BJ (cell line): Measurements from ENCODE around the gene HSD17B7. TPM values are rescaled to one million over a fixed set of nuclear protein-coding genes. Genes with fewer than 3 reads are reported as not detected.
"Not testable (repeated sequence)": the region's sequence is repeated elsewhere in the genome, so short reads cannot be mapped to it uniquely, and the experiment has no call there.

ENCODE experiments used
- CTCF ChIA-PET: fragments of 350-600 bp; formaldehyde crosslinking; extraction: SDS; loops from one replicate; lab custom pipeline; 2021; ENCODE audit warnings: antibody characterized with exemption, inconsistent platforms; lab: Yijun Ruan, JAX
- POLR2A ChIA-PET: fragments of 300-600 bp; sonication (Branson Sonifier 250); formaldehyde crosslinking; extraction: SDS; loops from one replicate; lab custom pipeline; 2021; ENCODE audit warnings: antibody characterized with exemption; lab: Charles Lee
- DNase-seq: peaks from one replicate; pipeline ENCODE4 v3.0.0-alpha.2; 2011; ENCODE audit warnings: low read depth
- H3K27me3 ChIP-seq: 2 replicates; pipeline ENCODE4 v1.6.0; 2011; ENCODE audit warnings: low read length; ENCODE audit not compliant: control insufficient read depth, insufficient read depth
- H3K36me3 ChIP-seq: 2 replicates; pipeline ENCODE4 v1.5.1; 2011; ENCODE audit warnings: low read length; ENCODE audit not compliant: control insufficient read depth, insufficient read depth
- H3K4me3 ChIP-seq: 2 replicates; pipeline ENCODE4 v1.5.1; 2011; ENCODE audit warnings: low read depth, mild to moderate bottlenecking, control low read depth, low read length
- polyA minus RNA-seq: library from RNA; depleted of rRNA, polyadenylated mRNA; stranded (reverse); fragments of >200 nt; gene quantifications from 2 replicates; pipeline ENCODE4 v1.2.3, GENCODE V29; 2011; rRNA and poly(A)+ RNA removed
- polyA plus RNA-seq: library from polyadenylated mRNA; depleted of rRNA; stranded (reverse); fragments of >200 nt; gene quantifications from 2 replicates; pipeline ENCODE4 v1.2.3, GENCODE V29; 2011; rRNA removed
- TF ChIP-seq, protein P1 (sequence below): IDR thresholded peaks from 2 replicates; pipeline ENCODE4 v1.5.1; 2011; ENCODE audit warnings: low read depth, mild to moderate bottlenecking, control low read depth, inconsistent platforms, low read length, moderate library complexity; ENCODE audit not compliant: insufficient read depth

The HSD17B7 gene, protein sequence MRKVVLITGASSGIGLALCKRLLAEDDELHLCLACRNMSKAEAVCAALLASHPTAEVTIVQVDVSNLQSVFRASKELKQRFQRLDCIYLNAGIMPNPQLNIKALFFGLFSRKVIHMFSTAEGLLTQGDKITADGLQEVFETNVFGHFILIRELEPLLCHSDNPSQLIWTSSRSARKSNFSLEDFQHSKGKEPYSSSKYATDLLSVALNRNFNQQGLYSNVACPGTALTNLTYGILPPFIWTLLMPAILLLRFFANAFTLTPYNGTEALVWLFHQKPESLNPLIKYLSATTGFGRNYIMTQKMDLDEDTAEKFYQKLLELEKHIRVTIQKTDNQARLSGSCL
- polyA plus RNA-seq (6.0 and 7.2 TPM in 2 replicates), polyA minus RNA-seq (2.5 and 3.6 TPM in 2 replicates)

DNA sequence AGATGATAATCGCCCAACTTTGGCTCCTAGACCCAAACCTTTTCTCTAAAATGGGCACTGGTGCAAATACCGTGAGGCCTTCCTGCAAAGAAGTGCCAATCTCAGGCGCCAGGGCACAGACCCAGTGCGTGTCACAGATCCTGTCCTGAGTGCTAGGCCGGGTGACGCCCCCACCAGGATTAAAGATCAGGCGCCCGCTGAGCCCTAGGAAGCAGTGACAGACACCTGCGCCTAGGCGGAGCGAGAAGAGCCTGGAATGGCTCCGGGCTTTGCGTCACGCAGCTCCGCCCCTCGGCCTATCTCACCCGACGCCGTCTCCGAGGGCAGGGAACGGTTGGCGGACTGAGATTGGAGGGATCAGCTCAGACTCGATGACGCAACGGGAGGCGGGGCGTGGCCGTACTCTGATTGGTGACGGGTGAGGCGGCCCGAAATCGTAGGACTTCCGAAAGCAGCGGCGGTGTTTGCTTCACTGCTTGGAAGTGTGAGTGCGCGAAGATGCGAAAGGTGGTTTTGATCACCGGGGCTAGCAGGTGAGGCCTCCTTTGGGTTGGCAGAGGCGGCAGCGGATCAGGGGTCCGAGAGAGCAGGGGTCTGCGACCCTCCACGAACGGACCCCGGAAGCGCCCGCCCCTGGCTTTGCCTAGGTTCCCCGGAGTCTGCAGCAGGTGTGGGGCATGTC is at the start of gene HSD17B7:
Gene HSD17B7, plus strand, starts transcription at position 400 of the 682 bp plus-strand sequence. Its CDS starts 99 bp downstream, at position 499.
- DNase-seq, CTCF ChIA-PET, H3K27me3 ChIP-seq, POLR2A ChIA-PET, H3K36me3 ChIP-seq: not testable (repeated sequence)
- H3K4me3 ChIP-seq, result peak within 1 kb of the TSS; percentile 53

DNA sequence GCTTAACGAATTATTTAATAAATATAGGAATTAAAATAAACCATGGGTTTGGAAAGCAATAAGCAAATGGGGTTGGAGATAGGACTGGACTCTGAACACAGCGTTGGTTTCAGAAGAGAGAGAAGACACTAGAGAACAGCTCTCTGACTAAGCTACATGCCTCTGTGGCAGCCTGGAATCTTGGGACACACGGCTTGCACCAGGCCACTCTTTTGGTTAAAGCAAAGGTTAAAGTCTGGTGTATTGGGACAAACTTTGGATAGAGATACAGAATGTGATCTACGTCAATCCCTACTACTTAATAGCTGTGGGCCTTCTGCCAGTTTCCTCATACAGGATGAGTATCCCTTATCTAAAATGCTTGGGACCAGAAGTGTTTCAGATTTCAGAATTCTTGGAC is 49.7 kb upstream of the HSD17B7 start:
- POLR2A ChIA-PET, result no interaction called here
- no peak for DNase-seq
- Histone ChIP-seq H3K36me3 (peaks cover 7% of the 10 kb centered on the region; the same call in 1 of the 2 replicates), H3K27me3 (no peaks in the 10 kb centered on the region), H3K4me3 (no peak overlapping the region)
- CTCF ChIA-PET, result no interaction called here
- TF ChIP-seq, protein P1, sequence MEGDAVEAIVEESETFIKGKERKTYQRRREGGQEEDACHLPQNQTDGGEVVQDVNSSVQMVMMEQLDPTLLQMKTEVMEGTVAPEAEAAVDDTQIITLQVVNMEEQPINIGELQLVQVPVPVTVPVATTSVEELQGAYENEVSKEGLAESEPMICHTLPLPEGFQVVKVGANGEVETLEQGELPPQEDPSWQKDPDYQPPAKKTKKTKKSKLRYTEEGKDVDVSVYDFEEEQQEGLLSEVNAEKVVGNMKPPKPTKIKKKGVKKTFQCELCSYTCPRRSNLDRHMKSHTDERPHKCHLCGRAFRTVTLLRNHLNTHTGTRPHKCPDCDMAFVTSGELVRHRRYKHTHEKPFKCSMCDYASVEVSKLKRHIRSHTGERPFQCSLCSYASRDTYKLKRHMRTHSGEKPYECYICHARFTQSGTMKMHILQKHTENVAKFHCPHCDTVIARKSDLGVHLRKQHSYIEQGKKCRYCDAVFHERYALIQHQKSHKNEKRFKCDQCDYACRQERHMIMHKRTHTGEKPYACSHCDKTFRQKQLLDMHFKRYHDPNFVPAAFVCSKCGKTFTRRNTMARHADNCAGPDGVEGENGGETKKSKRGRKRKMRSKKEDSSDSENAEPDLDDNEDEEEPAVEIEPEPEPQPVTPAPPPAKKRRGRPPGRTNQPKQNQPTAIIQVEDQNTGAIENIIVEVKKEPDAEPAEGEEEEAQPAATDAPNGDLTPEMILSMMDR, result no peak

DNA sequence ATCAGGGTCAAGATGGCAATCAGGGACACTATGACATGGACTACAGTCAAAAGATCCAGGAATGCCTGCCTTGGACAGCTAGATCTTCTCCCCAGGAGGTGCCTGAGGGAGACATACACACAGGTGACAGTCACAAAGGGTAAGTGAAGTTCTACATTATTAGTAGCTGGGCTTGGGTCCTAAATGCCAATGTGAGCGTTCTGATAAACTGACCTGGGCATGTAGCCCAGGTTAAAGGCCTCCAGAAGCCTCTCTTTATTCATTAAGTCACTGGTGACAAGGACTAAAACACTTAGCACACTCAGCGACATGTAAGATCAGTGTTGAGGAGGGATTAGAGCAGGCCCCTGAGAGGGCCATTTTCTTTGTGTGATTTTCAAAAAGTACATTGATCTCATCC is 48.9 kb upstream of the HSD17B7 start:
- TF ChIP-seq, protein P1, result no peak

DNA sequence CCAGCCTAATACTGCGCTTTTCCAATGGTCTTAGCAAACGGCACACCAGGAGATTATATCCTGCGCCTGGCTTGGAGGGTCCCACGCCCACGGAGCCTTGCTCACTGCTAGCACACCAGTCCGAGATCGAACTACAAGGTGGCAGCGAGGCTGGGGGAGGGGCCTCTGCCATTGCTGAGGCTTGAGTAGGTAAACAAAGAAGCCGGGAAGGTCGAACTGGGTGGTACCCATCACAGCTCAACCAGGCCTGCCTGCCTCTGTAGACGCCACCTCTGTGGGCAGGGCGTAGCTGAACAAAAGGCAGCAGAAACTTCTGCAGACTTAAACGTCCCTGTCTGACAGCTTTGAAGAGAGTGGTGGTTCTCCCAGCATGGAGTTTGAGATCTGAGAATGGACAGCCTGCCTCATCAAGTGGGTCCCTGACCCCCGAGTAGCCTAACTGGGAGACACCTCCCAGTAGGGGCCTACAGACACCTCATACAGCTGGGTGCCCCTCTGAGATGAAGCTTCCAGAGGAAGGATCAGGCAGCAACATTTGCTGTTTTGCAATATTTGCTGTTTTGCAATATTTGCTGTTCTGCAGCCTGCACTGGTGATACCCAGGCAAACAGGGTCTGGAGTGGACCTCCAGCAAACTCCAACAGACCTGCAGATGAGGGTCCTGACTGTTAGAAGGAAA is 44.1 kb upstream of the HSD17B7 start:
- H3K4me3 ChIP-seq, POLR2A ChIA-PET, H3K27me3 ChIP-seq, H3K36me3 ChIP-seq, CTCF ChIA-PET, DNase-seq: not testable (repeated sequence)

More for the DNA sequence above, 48.9 kb upstream of the HSD17B7 start:
- no peak overlapping the region for H3K4me3 ChIP-seq
- no peak for DNase-seq
- H3K27me3 ChIP-seq, result no peaks in the 10 kb centered on the region
- peaks cover 11% of the 10 kb centered on the region for H3K36me3 ChIP-seq
- CTCF ChIA-PET, result no interaction called here
- POLR2A ChIA-PET, result no interaction called here

DNA sequence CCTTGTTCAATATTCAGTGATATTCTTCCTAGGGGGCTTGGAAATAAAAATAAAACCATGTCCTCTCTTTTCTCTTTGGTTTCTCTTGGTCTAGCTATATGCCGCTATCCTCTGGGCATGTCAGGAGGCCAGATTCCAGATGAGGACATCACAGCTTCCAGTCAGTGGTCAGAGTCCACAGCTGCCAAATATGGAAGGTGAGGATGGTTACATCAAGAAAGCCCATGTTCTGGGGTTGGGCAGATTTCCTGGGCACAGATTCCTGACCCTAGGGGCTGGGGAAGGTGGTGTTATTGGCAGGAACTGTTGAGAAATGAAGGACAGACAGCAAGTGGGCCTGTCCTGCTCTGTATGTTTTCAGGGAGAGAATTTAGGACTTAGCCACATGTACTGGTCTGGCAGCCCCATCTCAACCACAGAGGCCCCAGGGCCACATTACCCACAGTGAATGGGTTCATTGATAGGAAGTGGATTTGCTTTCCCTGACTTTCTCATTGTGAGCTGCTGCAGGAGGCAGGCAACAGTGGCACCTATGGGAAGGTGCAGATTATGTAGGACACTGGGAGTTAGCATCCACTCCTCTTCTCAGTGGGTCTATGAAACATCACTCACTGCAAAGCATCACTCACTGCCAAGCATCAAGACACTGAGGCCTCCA is 37.4 kb upstream of the HSD17B7 start:
- H3K36me3 ChIP-seq, result peaks cover 20% of the 10 kb centered on the region
- TF ChIP-seq, protein P1, result no peak
- POLR2A ChIA-PET, result no interaction called here
- no peaks in the 10 kb centered on the region for H3K27me3 ChIP-seq
- CTCF ChIA-PET, result interaction anchor here (1.8 kb wide), 1 partner anchor 140 kb away, joined by 6 read pairs; no protein-coding TSS in a partner anchor
- no peak overlapping the region for H3K4me3 ChIP-seq
- DNase-seq, result no peak
